Measurements from ENCODE around the gene PLPPR4. TPM values are rescaled to one million over a fixed set of nuclear protein-coding genes. Genes with fewer than 3 reads are reported as not detected.
"Not testable (repeated sequence)": the region's sequence is repeated elsewhere in the genome, so short reads cannot be mapped to it uniquely, and the experiment has no call there.

The PLPPR4 gene, protein sequence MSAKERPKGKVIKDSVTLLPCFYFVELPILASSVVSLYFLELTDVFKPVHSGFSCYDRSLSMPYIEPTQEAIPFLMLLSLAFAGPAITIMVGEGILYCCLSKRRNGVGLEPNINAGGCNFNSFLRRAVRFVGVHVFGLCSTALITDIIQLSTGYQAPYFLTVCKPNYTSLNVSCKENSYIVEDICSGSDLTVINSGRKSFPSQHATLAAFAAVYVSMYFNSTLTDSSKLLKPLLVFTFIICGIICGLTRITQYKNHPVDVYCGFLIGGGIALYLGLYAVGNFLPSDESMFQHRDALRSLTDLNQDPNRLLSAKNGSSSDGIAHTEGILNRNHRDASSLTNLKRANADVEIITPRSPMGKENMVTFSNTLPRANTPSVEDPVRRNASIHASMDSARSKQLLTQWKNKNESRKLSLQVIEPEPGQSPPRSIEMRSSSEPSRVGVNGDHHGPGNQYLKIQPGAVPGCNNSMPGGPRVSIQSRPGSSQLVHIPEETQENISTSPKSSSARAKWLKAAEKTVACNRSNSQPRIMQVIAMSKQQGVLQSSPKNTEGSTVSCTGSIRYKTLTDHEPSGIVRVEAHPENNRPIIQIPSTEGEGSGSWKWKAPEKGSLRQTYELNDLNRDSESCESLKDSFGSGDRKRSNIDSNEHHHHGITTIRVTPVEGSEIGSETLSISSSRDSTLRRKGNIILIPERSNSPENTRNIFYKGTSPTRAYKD
- total RNA-seq = 5.1 TPM

DNA sequence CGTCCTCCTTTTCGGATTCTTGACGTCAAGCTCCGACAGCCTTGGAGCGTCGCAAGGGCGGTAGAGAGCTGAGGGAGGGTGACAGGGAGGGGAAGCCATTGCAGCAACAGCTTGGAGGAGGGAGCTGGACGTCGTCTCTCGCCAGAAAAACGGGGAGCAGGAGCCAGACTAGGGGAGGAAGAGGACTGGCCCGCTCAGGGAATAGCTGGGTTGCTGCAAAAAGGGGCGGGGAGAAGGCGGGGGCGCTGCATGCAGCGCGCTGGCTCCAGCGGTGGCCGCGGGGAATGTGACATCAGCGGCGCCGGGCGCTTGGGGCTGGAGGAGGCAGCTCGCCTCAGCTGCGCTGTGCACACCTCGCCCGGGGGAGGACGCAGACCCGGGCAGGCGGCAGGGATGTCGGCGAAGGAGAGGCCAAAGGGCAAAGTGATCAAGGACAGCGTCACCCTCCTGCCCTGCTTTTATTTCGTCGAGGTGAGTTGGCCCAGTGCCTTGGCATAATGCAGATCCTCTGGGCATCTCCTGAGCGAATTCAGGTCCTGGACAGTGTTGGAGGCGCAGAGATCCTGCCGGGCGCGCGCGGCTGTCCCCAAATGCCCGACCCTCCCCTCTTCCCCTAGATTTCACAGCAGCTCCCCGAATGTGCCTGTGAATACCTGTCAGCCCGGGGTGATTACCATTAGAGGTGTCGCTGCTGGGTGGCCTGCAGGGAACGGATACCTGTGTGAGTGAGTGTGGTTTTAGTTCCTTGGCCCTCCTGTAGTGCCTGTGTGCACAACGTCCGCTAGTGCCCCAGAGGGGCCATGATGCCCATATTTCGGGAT, at the start of gene PLPPR4:
PLPPR4 (plus strand) TSS at position 292 of the 821 bp plus-strand sequence; CDS start at position 394, 102 bp downstream.
- peak; percentile 55 for DNase-seq (ENCODE audit: low spot score)

DNA sequence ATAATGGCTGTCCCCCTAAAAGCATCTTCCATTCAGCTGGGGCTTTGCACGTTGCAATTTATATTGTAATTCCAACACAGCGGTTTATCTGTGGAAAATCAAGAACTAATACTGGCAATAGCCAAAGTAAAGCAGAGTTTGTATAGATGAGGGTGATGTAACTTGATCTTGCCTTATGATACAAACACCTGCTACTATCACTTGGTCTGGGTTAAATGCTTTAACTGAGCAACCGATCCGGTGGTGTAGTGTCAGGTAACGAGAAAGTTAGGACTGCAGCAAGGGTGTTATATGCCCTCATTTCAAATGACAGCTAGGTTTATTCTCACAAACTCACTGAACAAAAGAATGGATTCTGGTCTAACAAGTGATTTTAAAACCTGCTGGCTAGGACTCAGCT, 47.3 kb upstream of the PLPPR4 start:
- no peak for DNase-seq (ENCODE audit: low spot score)

DNA sequence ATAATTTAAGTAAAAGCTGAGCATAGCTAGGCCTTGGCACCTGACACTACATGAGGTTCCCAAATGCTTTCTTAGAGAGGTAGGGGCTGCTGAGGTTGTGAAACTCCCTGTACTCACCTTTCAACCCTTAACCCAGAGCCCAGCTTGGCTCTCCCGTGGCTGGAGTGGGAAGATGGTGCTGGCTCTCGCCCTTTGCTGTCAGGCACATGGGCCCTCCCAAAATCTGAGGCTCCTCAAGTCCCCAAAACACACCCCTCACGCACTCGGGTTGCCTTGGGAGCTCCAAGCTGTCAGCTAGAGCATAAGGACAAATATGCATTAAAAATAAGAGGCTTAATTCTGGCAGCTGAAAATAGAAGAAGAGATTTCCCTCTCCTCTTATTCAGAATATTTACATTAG, 46.7 kb upstream of the PLPPR4 start:
- DNase-seq (ENCODE audit: low spot score) = no peak

DNA sequence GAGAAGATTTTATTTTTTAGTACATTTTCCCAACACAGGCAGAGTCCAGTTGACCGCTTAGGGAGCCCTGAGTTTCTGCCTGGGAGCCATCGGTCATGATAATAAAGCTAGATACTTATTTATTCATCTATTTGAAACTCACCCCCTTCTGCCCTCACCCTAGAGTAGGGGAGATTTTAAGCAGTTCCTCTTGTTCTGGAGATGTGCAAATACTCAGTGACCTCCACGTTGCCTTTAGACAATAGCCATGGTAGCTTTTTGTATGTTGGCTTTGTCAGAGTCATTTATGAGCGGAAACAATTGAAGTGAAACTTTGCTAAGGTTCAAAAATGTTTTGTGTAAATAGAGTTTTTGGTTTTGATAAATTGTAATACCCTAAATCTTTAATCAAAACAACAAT, 45.7 kb upstream of the PLPPR4 start:
- no peak for DNase-seq (ENCODE audit: low spot score)

DNA sequence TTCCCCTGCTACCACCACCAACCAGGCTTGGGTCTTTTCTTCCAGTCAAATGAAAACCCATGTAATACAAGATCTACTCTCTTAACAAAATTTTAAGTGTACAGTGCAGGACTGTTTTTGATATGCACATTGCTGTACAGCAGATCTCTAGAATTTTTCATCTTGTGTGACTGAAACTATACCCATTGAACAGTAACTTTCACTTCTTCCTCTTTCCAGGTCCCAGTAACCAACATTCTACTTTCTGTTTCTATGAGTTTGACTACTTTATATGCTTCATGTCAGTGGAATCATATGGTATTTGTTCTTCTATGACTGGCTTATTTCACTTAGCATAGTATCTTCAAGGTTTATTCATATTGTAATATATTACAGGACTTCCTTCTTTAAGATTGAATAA, 45.3 kb upstream of the PLPPR4 start:
- no peak for DNase-seq (ENCODE audit: low spot score)

DNA sequence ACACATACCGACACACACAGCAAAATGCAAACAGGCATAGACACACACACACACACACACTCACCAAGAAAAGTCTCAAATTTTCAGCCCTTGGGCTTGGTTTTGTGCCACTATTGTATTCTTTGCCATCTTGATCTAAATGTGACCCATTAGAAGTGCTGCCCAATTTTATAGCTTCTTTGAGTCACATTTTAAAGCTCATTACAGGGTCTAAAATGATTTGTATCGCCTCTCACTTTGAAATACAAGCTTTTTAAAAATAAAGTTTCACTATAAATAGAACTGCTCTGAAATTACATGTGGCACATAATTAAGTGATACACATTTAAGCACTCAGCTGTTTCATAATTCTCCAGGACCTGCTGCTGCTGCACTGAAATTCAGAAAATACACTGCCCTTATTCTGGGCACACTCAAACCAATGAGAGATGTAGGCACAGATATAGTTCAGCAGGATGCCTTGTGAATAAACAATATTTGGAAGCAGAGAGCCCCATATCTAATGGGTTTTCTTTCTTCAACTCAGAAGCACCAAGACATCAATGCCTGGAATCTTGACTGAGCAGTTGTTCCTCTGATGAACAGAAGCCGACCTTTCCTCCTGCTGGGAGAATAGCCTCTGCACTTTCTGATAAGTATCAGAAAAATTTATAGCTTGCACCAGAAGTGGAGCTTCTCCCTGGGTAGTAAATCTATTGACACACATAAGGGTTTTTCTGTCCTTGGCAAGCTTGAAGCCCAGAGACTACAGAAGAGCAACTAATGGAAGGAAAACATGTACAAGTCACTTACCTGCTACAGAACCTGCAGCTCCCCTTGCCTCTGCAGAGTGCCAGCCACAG, 37.0 kb upstream of the PLPPR4 start:
- no peak for DNase-seq (ENCODE audit: low spot score)

DNA sequence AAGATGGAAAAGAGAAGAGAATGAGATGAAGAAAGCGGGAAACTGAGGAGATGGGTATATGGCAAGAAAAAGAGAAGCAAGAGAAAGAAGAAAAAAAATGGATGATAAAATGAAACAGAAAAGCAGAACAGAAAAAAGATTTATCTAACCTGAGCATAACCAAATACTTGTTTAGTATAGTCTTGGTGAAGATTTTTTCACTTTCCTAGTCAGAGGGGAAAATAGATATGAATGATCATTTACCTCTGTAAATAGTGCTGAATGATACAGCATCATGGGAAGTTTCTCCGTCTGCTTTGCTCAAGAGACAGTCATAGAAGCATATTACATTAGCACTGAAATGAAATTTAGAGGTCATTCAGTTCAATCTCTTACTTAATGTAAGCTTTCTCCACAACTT, 36.1 kb upstream of the PLPPR4 start:
- no peak for DNase-seq (ENCODE audit: low spot score)

DNA sequence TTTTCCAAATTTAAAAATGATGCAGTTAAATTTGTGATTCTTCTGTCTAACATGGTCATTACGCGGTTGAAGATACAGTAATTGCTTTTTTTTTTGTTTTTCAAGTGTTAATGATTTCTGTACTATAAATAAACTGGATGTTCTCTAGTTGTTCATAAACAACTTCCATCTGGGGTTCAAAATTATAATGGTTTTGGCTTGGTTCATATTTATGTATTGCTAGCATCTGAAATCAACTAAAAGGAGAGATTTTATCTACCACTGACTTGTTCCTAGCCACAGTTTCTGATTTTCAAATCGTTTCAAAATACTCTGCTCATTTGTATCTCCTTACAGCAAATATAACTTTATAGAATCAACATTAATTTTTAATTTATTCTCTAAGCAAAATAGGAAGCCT, 35.2 kb upstream of the PLPPR4 start:
- no peak for DNase-seq (ENCODE audit: low spot score)

DNA sequence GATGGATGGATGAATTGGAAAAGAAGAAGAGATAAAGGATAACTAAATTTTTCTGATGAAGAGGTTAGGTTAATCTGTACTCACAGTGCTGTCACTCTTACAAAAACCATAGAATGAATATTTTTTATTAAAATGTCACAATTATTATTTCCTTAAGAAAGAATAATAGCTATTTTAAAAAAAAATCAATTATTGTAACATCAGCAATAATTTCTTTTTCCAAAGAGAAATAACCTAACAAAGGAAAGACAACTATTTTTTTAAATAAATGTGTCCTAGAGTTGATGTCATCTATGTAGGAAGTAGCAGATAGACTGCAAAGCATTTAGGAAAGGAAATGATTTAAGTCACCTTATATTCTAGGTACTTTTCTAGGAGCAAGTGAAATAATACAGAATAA, 33.6 kb upstream of the PLPPR4 start:
- no peak for DNase-seq (ENCODE audit: low spot score)

DNA sequence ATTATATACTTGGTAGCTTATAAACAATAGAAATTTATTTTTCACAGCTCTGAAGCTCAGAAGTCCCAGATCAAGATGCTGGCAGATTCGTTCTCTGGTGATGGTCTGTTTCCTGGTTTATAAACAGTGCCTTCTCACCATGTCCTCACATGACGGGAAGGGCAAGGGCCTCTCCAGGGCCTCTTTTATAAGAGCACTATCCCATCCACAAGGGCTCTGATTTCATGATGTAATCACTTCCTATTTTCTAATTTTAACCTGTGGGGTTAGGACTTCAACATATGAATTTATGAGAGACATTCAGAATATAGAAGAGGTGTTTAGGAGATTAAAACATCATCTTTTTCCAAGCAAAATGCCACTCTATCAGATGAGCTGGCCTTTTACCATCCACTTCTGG, 32.1 kb upstream of the PLPPR4 start:
- no peak for DNase-seq (ENCODE audit: low spot score)

DNA sequence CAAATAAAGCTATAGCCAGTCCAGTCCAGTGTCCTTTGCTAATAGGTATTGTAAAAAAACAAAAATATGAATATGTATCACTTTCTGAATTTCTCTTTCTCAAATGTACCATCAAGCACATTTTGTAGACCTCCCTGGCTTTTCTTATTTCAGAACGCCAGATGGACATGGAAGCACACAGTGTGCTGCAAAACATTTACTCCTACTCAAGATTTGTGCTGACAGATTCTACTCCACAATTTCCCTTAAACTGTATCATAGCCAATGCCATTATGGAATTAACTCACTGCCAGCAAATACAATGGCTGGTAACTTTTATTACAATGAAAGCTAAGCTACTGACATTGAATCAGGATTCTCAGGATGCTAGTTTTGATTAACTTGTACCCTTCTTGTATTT, 30.8 kb upstream of the PLPPR4 start:
- no peak for DNase-seq (ENCODE audit: low spot score)

DNA sequence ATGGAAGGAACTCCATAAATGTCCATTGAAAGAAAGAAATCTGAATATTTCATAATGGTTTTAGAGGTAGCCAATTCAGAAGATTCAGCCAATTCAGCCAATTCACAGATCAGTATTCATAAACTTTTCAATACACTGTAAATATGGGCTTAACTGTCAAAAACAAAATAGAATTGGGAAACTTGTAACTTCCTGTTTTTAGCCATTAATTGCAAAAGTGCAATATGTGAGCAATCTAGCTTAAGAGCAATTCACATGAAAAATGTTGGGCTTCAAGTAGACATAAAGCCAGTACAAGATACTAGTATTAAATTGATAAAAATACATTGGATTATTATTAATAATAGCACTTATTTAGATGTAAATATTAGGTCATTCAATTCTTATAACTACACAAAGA, 27.5 kb upstream of the PLPPR4 start:
- no peak for DNase-seq (ENCODE audit: low spot score)

DNA sequence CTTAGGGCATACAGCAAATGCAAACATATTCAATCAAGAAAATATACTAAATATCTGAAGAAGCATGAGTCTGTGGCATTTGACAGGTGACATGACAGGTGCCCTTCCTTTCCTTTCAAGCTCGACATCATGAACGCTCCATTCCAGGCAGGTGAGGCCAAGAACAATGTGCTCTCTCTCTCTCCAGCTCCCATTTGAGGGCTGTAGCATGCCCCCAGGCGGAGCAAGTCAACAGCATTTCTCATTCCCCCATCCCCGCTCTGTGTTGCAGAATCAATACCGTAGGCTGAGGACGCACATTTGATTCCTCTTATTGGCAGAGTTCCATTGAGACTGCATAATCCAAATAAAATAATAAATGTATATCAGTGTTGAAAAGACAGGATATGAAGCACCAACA, 24.6 kb upstream of the PLPPR4 start:
- no peak for DNase-seq (ENCODE audit: low spot score)

DNA sequence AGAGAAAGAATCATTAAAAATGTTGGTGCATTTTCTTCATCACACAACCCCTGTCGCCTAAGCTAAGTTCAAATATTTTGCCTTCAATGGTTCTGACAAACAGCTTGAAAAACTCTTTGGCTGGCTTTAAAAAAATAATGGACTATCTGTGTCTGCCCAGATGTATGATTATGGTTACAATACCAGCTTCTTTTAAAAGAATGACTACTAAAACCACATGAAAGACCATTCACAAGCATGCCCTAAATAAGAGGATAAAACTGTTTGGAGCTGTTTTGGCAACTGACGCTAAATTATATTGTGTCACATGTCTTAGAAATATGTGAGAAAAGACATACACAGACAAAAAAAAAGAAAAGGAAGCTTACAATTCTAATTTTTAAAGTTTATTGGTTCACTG, 23.7 kb upstream of the PLPPR4 start:
- DNase-seq (ENCODE audit: low spot score) = no peak

DNA sequence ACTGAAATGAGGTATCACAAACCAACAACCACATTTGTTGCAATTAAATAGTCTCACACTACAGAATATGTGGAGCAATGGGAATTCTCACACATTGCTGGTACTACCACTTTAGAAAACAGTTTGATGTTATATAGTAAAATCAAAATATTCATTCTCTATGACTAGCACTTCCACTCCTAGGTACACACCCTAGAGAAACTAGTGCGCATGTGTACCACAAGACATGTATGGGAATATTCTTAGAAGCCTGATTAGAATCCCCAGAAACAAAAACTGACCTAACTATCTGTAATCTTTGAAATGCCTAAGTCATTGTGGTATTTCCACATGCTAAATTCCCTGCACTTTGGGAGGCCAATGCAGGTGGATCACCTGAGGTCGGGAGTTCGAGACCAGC, 18.1 kb upstream of the PLPPR4 start:
- DNase-seq (ENCODE audit: low spot score) = no peak

DNA sequence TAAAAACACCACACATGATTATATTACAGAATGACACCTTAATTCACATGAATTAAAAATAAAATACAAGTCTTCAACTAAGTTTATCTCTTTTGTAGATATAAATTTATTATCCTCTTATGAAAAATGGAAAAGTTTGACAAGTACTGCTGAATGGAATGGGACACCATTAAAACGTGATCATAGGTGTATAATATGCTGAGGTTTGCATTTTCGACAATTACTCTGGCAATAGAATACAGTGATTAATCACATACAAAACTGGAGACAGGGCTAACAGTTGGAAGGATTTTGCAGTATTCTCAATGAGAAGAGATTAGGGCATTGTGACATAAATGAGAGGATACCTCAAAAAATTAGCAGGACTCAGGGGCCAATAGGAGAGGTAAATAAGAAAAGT, 17.1 kb upstream of the PLPPR4 start:
- DNase-seq (ENCODE audit: low spot score) = no peak

DNA sequence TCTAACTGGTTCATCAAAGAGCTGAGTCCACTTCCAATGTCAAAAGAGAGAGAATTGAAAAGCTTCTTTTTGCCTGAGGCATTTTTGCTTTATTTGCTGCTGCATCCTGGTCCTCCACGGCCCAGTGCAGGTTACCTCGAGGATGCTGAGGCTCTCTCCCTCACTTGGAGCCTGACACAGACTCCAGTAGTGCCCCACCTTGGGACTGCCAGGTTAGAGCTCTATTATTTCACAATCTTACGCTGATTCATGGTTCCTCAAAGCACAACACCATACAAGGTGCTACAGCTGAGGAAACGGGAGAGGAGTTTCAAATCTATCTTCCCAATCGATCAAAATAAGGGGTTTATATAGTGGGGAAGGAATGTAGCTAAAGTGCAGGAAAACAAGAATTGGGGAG, 13.6 kb upstream of the PLPPR4 start:
- no peak for DNase-seq (ENCODE audit: low spot score)

DNA sequence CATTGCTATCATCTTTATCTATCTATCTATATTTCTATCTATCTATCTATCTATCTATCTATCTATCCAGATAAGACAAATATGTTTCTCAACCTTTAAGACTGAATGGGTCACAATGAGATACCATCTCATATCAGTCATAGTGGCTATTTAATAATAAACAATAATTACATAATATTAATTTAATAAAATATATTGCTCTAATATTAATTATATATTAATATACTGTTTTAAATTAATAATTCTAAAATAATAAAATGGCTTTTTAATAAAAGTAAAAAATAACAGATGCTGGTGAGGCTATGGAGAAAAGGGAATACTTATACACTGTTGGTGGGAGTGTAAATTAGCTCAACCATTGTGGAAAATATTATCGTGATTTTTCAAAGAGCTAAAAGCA, 13.0 kb upstream of the PLPPR4 start:
- no peak for DNase-seq (ENCODE audit: low spot score)

DNA sequence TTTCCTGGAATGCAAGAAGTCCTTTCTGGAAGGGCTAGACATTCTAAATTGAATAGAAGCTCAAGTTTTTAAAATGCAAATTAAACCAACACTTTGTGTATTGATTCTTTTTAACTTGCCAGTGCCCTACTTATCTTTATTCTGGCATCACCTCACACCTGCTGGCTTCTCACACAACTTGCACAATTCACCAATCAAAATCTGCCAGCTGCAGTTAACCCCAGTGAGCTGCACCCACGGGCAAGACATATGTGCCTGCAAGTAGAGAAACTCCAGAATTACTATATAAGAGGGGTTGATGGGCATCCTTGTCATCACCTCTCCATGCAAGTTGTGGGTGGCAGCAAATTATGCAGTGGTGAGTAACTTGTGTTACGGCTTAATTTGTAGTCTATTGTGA, 11.7 kb upstream of the PLPPR4 start:
- DNase-seq (ENCODE audit: low spot score) = no peak

DNA sequence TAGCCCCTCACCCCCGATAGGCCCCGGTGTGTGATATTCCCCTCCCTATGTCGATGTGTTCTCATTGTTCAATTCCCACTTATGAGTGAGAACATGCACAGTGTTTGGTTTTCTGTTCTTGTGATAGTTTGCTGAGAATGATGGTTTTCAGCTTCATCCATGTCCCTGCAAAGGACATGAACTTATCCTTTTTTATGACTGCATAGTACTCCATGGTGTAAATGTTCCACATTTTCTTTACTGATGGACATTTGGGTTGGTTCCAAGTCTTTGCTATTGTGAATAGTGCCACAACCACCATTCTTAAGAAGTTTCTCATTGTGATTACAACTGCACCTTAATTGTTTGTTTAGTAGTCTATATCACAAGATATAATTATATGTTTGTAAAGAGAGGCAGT, 3.9 kb upstream of the PLPPR4 start:
- not testable (repeated sequence) for DNase-seq (ENCODE audit: low spot score)

DNA sequence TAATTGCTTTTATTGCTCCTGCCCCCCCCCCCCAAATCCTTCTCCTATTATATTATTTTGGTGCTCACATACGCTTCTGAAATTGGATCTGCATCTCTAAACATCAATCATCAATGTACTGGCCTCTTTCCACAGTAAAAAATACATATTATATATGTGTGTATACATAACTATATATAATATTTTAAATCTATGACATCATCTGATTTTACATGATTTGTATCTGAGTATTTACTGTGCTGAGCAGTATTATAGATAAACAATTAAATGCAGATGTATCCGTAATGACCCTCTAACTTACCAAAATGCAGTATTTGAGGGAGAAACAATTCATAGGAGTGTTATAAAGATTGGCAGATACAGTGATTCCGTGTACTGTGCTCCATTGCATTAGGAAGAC, 832 bp downstream of the PLPPR4 start:
- no peak for DNase-seq (ENCODE audit: low spot score)

DNA sequence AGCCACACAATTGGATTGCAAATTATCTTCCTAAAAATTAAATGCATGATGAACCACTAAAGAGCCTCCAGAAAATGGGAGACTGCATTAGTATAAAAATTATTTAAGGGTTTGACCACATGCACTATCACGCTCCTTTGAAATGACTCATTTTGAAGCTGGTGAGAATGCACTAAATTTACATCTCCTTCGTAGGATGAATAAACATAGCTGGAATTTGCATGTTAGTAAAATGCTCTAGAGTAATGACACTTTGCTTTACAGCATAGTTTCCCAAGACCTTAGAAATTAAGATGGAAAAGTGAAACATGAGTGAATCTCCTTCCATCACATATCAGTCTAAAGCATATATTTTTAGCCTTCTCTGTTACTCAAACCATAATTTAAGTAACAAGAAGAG, 2.4 kb downstream of the PLPPR4 start:
- DNase-seq (ENCODE audit: low spot score) = no peak
